Superior temporal gyrus (tissue), 1 donor: ENCODE measurements around the gene SLC29A3.
"Not testable (repeated sequence)": the region's sequence is repeated elsewhere in the genome, so short reads cannot be mapped to it uniquely, and the experiment has no call there.

Experiments used
- DNase-seq: peaks from one replicate; pipeline ENCODE4 v3.0.0-alpha.2; 2016; ENCODE audit errors: extremely low spot score

The SLC29A3 gene

DNA sequence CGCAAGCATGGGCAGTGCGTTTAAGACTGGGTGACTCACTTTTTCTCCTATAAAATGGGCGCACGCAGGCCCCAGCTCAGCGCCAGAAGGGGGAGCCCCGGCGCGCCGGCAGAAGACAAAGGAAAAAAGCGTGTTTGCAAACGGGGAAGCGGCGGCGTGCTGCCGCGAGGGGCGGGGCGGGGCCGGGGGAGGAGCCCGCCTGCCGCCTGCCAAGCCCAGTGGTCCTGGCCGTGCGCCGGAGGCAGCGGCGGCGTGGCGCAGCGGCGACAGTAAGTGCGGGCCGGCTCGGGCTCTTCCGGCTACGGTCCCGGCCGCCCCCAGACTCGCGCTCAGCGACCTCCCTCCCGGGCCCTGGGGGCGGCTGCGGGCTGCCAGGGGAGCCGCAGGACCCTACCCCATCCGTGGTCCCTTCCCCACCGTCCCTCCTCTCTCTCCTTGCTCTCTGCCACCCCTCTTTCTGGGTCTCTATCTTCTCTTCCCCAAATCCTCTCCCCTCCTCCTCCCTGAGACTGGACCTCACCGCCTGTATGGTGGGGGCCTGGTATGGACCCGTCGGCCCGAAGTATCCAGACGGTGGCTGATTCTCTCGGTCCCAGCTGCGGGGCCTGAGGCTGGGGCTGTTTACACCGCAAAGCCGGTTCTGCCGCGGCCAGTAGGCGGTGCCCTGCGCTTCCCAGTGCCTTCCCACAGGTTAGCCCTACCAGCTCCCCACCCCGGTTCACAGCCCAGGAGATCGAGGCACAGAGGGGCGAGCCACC lies at the start of gene SLC29A3:
TSS of gene SLC29A3 (plus strand) at position 218 of the 758 bp plus-strand sequence. CDS start at position 269, 51 bp downstream.
- peak; percentile 79 for DNase-seq

DNA sequence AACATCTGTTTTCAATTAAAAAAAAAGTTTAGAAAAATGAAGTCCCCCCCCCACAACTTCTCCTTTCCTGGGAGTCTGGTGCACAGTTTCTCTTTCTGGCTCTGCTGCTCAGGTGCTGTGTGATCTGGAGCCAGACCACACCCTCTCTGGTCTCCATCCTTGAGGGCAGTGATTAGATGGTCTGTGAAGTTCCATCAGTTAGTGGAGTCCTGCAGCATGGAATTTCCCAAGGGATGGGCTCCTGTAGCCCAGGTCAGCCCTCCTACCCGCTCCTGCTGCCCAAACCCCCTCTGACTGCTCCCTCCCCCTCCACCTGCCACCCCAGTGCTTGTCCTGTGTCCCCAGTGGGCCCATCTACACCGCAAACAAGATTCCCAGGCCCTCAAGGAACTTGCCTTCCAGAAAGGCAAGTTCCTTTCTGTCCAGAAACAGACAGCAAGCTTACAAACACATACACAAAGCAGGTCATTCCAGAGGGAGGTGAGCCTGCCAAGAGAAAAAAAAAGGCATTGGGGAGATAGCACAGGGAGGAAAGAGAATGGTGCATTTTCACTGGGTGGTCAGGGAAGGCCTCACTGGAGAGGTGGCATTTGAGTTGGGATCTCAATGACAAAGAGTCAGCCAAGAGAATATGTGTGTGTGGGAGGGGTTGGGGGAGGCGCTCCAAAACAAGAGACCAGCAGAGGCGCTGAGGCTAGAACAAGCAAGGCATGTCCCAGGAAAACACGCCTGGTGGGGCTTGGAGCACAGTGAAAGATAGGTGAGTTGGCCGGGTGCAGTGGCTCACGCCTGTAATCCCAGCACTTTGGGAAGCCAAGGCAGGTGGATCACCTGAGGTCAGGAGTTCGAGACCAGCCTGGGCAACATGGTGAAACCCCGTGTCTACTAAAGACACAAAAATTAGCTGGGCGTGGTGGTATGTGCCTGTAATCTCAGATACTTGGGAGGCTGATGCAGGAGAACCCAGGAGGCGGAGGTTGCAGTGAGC lies 49.5 kb upstream of the SLC29A3 start:
- no peak for DNase-seq

DNA sequence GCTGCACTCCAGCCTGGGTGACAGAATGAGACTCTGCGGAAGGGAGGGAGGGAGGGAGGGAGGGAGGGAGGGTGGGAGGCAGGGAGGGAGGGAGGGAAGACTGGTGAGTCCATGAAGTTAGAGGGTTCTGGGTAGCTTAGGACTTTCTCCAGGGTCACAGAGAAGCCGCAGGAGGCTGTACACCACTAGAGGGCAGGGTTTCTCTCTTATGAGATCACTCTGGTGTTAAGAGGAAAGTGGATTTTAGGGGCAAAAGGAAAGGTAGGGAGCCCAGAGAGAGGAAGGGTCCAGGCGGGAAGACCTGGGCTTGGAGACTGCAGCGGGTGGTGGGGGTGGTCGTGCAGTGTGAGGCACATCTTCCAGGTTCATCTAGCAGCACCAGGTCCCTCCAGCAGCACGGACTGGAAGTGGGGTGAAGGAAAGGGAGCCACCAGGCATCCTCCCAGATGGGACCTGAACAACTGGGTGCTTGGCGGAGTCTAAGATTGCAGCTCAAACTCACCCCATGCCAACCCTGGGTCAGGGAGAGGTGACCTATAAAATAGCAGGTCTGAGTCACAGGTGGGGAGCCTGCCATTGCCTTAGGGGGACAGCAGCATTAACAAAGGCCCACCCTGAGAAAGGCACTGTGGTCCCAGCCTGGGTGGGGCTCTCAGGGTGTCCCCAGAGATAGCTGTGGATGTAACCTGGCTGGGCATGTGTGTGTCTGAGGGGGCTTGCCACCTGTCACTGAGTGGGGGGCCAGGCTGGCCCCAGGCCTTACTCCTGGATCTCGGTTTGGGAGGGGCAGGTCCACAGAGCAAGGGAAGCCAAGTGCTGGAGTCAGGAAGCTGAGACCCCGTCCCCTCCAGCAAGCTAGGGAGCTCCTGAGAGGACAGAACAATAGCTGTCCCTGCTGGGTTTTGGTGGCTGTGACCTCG lies 48.5 kb upstream of the SLC29A3 start:
- peak; percentile 86 for DNase-seq

DNA sequence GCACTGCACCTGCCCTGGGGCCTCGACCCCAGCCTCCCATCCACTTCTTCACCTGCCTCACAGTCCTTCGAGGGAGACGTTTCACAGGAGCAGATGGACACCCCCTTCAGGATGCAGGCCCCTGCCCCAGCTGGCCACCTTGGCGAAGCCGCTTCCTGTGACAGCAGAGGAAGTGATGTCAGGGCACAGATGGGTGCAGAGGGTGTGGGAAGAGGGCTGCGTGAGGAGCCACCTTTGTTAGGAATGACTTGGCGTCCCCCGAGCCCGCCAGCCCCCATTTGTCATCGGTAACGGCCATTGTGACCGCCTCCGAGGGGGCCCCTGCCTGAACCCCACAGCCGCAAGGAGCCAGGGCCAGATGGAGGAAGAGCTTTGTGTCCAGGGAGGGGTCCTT lies 47.4 kb upstream of the SLC29A3 start:
- DNase-seq = no peak

DNA sequence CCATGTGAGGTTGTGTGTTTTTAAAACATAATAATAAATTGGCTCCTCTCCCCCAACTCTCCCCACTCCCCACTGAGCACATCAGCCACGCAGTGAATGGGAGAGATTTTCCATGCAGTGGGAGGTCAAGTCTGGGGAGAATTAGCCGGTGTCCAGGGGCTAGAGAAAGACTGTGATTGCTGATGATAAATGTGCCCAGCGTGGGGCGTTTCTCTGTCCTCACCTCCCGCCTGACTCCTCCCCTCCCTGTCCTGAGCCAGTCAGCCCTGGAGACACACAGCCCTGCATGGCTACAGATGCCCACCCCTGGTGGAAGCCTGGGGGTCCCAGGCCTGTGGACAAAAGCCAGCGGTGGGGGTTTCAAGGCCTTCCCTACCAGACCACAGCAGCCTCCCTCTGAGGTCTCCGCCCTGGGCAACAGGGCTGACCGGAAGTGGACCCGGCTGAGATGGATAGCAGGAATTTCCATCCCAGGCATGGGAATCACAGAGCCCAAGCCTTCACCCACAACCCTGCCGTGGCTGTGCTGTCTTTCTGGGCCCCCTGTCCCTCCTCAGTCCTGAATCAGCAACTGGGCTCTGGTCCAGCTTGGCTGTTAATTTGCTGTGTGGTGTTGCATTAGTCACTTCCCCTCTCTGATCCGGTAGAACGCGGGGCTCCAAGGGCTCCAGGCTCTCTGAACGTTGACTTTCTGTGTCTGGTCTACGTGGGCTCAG lies 46.8 kb upstream of the SLC29A3 start:
- DNase-seq = no peak

DNA sequence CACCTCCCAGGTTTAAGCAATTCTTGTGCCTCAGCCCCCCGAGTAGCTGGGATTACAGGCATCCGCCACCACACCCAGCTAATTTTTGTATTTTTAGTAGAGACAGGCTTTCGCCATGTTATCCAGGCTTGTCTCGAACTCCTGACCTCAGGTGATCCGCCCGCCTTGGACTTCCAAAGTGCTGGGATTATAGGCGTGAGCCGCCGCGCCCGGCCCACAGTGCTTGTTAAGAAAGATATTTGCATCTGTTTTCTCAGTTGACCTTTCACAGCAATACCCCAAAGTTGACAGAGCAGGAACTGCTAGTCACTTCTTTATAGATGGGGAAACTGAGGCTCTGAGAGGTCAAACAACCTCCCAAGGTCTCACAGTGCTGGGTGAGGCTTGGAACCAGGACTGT lies 46.1 kb upstream of the SLC29A3 start:
- not testable (repeated sequence) for DNase-seq

DNA sequence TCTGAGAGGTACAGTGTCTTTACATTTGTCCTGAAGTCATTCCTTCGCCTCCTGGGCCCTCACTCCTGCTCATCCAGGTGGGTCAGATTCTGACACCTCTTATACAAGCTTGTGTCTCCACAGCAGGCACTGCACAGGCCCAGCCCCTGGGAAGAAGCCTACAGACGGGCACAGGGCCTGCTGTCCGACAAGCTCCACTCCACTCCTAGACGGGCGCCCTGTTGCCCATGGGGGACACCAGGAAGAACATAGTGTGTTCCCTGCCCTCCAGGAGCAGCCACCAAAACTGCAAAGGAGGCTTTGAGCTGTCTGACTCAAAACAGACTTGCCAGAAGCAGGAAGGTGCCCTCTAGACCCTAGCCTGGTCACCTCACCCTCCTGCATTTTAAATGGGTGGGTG lies 45.6 kb upstream of the SLC29A3 start:
- no peak for DNase-seq

DNA sequence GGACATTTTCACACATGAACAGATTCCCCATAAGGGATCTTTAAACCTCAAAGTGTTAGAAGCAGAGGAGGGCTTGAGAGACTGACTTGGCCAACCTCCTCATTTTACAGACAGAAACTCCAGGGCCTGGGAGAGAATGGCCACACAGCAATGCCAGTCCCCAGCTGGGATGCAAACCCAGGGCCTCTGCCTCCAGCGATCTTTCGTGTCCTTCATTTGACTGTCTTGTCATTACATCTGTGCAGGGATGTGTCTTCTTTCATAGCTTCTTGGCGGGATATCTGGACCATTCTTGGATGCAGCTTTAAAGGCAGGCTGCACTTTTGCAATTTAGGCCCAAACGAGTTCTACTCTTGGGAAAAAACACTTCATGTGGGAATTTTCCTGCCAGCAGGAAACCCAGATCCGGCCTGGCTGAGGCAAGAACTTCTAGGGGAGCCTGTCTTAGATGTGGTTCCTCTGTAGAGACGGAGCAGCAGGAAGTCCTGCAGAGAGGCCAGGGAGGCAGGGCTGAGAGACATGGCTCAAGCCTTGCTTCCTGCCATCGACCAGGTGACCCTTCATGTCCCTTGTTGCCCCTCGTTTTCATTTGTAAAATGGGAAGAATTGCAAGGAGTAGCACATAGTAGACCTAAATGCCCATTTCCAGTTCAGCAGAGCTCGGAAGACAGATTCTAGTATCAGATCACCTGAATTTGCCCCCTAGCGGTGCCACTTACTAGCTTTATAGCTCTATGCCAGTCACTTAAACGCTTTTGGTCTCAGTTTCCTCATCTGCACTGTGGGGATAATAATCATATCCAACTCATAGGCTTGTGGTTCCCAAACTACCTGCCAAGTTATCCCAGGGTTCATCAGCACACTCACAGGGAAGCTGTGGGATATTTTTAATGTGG lies 43.9 kb upstream of the SLC29A3 start:
- DNase-seq = no peak

DNA sequence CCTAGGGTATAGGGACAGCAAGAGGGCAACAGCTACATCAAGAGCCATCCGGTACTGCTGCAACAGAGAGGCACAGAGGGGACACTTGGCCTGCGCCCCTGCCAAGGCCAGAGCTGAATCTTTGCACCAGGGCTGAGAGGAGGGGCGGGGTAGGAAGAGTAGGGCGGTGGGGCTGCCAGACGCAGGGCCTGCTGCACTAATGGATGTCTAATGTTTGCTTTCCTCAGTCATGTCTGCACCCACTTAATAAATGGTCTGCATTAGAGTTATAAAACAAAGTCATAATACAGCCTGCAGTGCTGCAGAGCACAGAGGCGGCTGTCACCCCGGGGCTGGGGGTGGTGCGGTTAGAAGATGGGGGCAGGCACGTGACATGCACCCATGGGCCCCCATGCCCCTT lies 42.2 kb upstream of the SLC29A3 start:
- no peak for DNase-seq

DNA sequence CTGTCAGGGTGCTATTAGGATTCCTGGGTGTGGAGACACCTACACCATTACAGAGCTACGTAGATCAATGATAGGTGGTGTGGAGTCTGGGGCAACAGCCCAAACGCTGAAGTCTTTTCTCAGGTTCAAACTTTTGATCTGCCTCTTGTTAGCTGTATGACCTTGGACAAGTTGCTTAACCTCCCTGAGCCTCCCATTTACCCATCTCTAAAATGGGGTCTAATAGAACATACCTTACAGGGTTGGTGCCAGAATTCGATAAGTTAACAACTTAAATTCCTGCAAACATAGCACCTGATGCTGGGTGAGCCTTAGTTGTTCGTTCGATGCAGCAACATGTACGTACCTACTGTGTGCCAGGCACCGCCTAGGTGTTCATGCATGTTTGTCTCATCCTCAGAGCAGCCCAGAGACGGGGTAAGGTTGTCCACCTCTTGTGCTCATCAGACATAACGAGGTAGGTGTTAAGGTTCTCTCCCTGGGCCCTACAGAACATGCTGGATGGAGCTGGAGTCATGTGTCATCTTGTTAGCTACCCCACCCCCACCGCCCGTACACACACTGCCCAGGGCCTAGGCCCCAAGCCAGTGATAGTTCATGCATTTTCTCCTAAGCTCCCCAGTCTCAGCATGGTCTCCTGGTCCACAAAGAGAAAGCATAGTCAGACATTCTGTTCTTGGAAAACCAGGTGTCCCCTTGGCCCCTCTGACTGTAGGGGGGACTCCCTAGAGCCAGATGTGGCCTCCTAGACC lies 41.0 kb upstream of the SLC29A3 start:
- peak; percentile 38 for DNase-seq

DNA sequence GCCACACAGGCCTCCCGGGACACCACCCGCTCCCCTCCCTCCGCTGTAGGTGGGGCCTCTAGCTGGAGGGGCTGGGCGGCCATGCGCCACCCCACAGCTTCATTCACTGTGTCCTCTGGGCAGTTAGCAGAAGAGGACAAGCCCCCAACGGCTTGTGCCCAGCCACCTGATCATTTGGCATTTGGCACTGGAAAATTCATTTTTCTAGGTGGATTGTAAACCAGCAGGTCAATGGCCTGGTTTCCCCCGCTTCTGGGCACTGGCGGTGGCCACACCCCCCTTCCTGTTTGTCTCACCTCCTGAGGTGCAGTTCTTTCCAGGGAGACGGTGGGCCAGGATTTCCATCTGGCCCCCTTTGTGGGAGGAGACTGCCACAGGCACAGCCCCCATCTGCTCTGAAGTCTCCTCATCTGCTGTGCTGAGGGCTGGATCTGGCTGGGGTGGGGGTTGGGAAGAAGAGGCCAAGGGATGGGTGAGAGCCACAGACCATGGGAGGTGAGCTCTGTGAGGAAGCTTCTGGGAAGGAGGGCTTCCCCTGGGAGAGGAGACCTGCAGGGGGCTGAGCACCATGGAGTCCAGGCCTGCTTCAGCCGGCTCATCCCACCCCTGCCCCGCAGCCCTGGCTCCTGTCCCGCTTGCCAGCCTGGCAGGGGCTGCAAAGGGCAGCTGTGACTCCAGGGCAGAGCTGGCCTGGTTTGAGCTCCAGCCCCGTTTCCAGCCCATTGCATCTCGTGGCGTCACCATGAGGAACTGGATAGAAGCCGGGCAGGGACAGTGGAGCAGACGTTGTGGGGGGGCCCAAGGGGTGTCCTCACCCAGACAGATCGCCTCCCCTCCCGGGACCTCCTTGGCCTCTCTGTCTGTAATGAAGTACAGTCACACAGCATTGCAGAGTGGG lies 40.1 kb upstream of the SLC29A3 start:
- no peak for DNase-seq

DNA sequence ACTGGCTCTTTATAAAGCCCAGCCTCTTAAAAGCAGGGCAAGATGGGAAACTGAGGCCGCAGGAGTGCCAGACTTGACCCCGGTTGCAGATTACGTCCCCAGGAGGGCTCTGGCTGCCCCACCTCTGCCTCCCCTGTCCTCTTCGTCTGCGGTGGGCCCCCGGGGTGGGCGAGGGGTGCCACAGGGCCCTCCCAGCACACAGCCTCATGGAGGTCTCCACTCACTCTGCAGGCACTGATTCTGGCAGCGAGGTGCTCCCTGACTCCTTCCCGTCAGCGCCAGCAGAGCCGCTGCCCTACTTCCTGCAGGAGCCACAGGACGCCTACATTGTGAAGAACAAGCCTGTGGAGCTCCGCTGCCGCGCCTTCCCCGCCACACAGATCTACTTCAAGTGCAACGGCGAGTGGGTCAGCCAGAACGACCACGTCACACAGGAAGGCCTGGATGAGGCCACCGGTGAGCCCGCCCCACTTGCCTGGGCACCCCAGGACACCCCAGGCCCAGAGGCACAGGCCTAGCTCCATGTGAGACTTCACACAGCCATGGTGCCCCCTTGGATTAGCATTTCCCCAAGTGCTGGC lies 39.4 kb upstream of the SLC29A3 start:
- DNase-seq = no peak

DNA sequence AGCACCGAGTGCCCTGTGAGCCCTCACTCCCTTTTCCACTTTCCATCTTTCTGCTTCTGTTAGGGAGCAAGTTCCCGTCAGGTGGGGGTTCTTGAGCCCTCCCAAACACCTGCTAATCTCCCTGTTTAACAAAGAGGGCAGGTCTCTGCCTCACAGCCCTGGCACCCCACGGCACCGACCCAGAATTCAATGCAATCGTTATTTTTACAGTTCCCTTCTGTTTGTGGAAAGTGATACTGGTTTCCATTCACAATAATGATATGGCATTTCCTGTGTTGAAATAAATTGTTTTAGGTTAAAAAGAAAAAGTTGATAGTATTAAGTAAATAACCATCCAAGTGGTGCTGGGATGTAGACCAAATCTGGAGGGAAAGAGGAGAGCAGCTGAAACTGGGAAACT lies 38.8 kb upstream of the SLC29A3 start:
- no peak for DNase-seq

DNA sequence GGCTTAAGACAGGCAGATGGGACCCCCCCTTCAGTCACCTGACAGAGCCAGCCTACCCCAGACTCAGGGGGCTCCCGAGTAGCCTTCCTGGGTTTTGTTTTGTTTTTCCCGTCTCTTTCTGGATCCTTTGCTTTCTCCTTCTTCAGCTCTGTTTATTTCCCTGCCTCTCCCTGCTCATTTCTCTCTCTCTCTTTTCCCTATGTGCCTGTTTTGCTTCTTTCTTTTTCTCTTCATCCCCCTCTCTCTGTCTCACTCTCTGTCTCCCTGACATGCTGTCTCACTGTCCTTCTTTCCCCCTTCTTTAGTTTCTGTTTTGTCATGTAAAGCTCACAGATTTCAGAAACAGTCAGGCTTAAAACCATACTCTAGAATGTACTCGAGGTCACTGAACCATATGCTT lies 38.2 kb upstream of the SLC29A3 start:
- no peak for DNase-seq

DNA sequence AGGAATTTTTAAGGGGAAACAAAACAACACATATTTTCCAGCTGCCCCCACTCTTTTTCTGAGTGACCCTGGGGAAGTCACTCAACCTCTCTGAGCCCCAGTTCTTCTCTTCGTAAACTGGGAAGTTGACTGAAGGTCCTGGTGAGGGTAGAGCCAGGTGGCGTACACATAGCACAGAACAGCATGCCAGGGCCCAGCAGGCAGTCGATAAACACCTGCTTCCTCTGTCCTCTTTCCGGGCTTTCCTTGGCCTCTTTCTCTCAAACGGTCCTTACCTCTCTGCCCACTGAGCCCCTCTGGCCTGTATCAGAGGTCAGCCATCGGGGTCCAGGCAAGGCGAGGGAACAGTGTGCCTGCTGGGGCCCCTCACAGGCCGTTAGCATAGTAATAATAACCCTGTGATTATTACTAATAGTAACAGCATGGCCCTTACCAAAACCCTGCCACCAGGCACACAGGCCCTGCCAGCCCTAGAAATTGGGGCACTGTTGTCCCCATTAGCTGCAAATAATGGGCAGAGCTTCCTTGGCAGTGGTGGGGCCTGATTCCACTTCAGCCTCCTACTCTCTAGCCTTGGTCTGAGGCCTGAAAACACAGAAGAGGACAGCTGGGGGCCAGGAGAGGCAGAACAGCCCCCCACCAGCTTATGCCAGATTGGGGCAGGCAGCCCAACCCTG lies 37.3 kb upstream of the SLC29A3 start:
- DNase-seq = no peak

DNA sequence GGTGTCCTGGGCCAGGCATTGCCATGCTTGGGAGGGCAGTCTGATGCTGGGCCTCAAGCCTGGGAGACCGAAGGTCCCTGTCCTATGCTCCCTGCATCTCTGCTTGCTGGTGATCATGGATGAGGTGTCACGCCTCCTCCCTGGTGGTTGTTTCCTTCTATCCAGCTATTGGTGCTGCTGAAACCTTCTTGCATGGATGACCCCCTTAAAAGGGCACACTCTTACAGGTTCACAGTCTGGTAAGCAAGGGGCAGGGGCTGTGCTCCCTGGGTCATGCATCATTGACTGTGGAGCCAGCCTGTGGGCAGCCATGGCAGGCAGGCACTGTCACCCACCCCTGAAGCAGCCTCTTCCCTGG lies 36.8 kb upstream of the SLC29A3 start:
- DNase-seq = no peak

DNA sequence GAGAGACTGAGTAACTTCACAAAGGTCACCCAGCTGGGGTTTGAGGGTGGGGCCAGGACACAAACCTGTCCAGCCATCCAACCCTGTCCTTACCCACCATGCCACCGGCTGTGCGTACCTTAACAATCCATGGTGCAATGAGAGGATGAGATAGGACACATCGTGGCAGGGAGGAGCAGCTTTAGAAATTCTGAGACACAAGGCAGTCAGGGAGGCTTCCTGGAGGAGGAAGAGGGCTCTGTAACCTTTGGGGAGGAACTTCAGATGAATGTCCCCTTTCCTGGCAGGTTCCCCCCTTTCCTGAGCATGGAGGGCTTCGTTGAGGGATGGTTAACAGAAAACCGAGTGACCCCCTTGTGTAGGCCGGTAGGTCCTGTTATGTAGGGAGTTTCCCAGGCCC lies 35.6 kb upstream of the SLC29A3 start:
- DNase-seq = no peak
